Fibroblast of skin of right quadriceps (primary cell): ENCODE results near the gene TMOD4.
"Not testable (repeated sequence)": the region's sequence is repeated elsewhere in the genome, so short reads cannot be mapped to it uniquely, and the experiment has no call there.

Experiments
- DNase-seq: peaks from one replicate; pipeline ENCODE4 v3.0.0-alpha.2; 2013

Gene TMOD4

DNA sequence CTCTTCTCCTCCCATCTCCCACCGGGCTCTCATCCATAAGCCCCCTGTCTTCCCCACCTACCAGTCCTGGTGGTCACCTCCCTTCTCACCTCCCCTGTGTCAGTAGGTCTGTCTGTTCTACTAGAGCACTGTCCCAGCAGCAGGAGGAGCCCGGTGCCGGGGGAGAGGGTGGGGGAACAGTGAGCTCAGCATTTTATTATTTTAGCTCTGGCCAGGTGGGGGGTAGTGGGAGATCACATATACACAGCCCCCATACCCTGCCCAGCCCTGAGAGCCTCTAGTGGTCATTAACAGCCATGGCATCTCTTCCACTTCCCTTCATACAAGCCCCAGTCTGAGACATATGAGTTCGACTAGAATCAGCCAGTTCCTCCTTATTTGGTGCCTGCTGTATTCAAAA lies at the start of gene TMOD4:
TSS of gene TMOD4 (minus strand) at position 119 of the 400 bp plus-strand sequence. CDS start 1,106 bp downstream, outside the sequence.
- DNase-seq, result peak; percentile 12

DNA sequence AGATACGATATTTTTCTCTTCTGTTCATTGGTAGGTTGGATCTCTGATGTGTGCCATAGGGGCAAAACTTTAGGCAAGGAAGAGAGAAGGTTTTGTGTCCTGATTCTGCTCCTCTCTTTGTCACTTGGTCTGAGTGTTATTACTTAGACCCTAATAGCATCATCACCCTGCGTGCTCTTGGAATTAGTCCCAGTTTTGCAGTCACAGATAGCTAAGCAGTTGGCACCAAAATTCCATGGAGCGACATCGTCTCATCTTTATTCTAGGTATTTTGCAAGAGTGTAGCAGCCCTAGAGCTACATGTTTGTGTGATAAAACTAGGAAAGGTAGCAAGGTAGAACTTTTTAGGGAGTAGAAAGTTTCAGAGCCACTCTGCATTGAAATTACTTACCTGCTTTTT lies 46.3 kb upstream of the TMOD4 start:
- peak; percentile 16 for DNase-seq

DNA sequence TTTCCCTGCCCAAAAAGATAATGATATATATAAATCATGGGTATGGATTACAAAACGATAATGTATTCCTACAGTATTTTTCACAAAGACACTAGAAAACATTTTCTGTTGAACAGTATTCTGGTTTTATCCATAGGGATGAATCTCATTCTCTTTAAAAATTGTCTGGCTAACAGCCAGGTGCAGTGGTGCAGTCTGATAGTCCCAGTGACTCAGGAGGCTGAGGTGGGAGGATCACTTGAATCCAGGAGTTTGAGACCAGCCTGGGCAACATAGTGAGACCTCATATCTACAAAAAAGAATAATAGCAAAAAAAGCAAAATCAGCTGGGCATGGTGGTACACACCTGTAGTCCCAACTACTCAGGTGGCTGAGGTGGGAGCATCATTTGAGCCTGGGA lies 45.8 kb upstream of the TMOD4 start:
- no peak for DNase-seq

DNA sequence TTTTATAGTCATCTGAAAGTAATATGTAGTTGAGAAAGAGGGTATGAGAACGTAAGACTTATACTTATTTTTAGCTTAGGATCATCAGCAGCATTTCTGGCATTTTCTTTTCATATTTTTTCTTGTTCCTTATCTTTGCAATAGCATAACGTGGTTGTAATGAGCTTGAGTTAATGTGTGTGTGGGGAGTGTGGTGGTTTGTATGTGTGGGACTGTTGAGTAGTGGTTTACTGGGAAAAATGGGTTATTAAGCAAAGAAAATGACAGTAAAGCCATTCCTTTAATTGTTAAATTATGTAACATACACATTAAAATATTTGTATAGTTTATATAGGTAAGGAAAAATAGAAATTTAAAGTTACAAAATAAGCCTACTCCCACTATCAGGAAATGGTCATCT lies 37.8 kb upstream of the TMOD4 start:
- DNase-seq, result no peak

DNA sequence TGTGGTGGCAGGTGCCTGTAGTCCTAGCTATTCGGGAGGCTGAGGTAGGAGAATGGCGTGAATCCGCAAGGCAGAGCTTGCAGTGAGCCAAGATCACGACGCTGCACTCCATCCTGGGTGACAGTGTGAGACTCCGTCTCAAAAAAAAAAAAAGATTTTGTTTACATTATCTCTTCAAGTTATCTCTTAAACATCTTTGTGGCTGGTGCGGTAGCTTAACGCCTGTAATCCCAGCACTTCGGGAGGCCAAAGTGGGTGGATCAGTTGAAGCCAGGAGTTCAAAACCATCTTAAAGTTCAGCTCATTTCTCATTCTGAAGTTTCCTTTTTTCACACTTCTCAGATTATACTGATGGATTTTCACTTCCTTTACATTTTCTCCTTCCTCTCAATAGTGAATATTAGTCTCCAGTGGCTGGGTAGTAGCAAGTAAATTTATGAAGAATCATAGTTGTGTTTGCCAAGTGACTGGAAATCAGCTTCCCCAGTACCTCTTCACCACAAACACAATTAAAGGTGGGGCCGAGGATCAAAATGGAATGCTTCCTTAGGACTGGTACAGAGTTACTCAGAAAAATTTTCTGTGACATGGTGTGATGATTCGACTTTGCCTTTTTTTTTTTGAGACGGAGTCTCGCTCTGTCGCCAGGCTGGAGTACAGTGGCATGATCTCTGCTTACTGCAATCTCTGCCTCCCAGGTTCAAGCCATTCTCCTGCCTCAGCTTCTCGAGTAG lies 36.4 kb upstream of the TMOD4 start:
- no peak for DNase-seq

DNA sequence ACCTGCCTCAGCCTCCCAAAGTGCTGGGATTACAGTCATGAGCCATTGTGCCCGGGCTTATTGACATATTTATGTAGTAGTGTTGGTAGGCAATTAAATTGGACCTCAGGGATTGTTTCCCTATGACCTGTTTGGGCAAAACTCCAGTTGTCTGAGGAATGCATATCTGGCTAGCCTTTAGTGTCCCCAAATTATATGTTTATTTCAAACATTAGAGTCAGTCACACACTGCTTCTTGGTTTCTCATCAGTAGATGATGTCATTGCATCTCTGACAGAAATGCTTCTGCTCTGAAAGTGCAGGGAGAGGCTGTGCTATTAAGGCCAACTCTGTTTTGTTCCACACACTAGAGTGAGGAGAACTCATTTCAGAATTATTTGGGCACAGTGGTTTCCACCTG lies 35.0 kb upstream of the TMOD4 start:
- no peak for DNase-seq

DNA sequence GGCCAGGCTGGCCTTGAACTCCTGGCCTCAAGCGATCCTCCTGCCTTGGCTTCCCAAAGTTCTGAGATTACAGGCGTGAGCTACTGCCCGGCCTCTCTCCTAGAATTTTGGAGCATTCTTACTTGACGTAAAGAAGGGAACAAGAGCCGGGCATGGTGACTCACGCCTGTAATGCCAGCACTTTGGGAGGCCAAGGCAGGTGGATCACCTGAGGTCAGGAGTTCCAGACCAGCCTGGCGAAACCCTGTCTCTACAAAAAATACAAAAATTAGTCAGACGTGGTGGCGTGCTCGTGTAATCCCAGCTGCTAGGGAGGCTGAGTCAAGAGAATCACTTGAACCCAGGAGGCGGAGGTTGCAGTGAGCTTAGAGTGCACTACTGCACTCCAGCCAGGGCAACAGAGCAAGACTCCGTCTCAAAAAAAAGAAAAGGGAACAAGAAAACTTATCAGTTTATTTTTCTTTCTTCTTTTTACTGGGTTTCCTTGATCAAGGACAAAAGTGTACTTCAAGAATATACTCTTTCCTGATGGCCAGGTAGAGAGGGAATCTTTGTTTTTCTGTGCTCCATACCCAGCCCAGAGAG lies 29.7 kb upstream of the TMOD4 start:
- not testable (repeated sequence) for DNase-seq

DNA sequence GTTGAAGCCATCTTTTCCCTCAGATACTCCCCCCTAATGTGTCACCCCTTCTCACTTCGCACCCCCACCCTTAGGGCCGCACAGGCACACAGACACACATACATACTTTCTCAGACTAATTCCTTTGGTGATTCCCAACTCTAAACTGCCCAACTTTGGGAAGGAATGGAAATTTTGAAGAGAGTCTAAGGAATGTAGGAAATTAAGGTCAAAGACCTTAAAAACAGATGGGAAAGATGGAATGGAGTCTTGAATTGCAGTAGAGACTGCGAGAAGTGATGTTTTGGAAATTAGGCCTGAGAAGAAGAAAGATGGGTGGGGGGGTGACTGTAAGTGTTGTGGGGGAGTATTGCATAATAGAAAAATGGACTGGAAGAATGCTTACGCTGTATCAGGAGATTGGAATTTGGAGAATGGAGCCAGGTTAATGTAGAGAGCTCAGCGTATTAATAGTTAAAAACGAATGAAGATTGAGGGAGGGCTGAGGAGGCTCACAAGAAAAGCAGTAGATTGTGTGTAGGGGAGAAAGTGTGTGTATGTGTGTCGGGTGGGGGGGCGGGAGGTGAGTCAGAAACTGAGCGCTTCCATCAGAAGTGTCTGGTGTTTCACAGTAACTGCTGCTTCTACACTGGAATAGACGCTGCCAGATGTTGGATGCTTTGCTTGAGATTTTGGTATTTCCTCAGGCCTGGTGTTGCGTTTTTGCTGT lies 24.2 kb upstream of the TMOD4 start:
- DNase-seq, result peak; percentile 95

DNA sequence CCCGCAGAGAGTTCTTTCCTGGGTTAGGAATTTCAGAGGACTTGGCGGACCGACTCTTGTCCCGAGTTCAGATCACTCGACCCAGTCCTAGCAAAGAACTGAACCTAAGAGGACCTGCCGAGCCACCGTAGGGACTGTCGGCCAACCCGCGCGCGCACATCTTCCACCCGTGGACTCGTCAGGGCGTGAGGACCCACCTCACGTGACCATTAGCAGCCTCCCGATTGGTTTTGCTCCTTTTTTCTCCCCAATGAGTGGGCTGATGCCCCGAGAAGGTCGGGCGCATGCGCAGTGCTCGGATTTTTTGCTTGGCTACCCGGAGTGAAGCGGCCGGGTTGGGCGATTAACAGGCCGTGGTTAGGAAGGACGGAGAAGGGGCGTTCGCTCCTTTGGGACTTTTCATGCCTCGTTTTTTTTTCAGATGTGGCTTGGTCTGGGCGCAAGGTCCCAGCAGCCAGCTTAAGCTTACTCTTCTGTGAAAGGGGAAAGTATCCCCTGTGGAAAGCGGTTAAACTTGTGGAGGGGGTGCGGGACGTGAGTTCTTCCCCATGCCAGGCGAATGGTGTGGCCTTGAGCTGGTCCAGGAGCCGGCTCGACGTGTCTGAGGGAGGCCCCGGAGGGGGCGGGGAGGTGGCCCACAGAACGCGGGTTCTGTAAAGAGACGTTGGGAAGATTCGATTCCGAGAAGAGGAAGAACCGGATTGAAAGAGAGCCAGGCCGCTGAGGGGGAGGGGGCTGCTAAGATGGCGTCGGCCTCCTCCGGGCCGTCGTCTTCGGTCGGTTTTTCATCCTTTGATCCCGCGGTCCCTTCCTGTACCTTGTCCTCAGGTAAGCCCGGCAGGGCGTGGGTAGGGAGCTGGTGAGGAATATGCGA lies 22.7 kb upstream of the TMOD4 start, which contains the start of gene PIP5K1A:
TSS of gene PIP5K1A (plus strand) at position 299 of the 874 bp plus-strand sequence. CDS start at position 744, 445 bp downstream.
- peak; percentile 98 for DNase-seq

DNA sequence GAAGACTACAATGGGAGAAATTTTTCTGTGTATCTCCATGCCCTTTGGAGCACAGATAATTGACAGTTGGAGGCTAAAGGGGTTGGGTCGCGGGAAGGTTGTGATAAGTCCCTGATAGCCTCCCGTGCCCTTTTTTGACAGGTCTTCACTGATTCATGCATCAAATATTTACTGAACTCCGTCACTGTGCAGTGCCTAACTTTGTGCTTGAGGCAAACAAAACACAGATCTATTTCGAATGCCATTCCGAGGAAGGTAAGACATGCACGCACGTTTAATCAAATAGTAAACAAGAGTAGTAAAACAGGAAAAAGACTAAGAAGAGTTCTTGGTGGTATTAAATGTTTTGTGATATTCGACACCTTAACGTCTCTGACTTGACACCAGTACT lies 22.1 kb upstream of the TMOD4 start:
- no peak for DNase-seq

DNA sequence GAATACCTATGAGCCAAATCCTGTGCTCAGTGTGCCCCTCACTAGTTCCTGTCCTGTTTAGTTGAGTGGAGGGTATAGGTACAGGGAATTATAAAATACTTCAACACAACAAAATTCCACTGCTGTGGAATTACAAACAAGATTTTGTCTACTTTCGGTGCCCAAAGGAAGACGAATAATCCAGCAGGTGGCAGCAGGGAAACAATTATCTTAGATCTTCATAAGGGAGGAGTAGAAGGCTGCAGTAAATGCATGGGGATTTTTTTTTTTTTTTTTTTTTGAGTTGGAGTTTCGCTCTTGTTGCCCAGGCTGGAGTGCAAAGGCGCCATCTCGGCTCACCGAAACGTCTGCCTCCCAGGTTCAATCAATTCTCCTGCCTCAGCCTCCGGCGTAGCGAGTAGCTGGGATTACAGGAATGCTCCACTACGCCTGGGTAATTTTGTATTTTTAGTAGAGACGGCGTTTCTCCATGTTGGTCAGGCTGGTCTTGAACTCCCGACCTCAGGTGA lies 20.6 kb upstream of the TMOD4 start:
- peak; percentile 88 for DNase-seq

DNA sequence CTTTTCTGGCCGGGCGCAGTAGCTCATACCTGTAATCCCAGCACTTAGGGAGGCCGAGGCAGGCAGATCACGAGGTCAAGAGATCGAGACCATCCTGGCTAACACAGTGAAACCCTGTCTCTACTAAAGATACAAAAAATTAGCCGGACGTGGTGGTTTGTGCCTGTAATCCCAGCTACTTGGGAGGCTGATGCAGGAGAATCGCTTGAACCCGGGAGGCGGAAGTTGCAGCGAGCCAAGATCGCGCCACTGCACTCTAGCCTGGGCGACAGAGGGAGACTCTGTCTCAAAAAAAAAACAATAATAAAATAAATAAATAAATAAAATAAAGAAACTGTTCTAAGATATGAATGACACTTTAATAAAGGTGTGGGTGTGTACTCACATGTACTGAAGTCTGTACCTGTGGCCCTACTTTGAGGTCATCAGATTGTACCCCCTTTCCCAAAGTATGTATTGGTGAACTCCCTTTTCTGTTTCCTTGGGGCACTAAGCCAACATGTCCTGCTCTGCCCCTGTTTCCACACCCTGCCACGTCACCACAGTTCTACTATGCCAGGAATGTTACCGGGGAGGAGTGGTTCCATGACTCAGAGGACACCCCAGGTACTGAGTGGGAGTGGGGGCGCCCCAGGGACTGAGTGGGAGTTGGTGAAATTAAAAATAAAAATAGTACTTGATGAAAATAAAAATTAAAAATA lies 19.3 kb upstream of the TMOD4 start:
- DNase-seq, result peak; percentile 90

DNA sequence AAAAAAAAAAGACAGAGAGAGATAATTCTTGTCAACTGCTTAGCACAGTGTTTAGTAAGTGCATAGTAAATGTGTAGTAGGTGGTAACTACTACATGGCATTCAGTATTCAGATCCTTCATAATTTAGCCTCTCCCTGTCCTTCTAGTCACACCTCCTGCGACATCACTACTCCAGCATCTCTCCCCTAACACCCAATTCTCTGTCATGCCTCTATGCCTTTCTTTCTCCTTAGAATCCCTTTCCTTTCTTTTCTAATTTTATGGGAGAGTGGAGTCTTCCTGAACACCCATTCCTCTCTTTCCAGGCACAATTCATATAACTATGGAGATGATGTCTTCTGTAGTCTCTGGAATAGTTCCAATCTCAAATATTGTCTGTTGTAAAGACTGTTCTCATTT lies 18.1 kb upstream of the TMOD4 start:
- DNase-seq, result no peak

DNA sequence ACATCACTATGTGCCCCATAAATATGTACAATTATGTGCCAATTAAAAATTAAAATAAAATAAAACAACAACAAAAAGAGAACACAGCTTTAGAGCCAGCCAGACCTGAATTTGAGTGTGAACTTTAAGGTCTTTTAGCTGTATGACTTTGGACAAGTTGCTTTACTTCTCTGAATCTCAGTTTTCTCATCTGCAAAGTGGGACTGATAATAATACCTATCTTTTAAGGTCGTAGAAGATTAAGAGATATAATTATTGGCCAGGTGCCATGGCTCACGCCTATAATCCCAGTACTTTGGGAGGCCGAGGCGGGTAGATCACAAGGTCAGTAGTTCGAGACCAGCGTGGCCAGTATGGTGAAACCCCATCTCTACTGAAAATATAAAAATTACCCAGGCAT lies 17.5 kb upstream of the TMOD4 start:
- DNase-seq, result no peak

DNA sequence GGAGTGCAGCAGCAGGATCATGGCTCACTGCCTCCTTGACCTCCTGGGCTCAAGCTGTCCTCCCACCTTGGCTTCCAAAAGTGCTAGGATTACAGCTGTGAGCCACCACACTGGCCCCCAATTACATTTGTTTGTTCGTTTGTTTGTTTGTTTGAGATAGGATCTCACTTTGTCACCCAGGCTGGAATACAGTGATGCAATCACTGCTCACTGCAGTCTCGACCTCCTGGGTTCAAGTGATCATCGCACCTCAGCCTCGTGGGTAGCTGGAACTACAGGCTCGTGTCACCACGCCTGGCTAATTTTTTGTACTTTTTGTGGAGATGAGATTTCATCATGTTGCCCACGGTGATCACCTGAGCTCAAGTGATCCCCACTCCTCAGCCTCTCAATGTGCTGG lies 16.3 kb upstream of the TMOD4 start:
- no peak for DNase-seq

DNA sequence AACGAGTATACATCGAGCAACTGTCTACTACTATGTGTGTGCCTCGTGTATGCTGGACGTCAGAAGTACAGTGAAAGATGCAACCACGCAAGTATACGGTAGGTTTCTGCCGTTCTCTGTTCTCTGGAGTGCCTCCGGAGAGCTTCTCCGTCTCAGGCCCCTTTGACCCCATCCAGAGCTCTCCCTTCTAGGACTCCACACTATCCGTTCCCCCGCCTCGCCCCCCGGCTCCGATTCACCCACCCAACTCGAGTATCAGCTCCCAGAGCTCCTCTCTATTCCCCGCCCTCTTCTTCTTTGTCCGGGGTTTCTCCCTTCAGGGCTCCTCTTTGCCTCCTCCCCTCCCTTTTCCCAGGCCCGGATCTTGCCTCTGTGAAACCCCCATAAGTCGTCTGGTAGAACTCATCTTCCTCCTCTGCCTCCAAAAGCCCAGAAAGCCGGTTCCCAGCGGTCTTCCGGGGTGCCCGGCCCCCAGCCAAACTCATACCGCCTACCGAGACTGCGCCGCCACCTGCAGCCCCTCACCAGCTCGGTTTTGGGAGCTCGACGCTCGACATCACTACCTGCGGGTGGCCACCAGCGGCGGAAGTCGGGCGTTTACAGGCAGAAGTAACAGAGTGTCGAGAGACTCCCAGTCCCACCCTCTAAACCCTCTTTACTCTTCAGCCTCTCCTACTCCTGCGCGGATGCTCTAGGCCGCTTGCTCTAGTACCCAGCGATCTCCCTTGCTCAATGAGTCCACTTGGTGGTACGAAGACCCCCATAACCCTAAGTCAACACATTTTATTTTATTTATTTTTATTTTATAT lies 14.1 kb upstream of the TMOD4 start, which contains the start of gene VPS72:
TSS of gene VPS72 (minus strand) at position 561 of the 809 bp plus-strand sequence. CDS start at position 485, 76 bp downstream.
- peak; percentile 89 for DNase-seq

DNA sequence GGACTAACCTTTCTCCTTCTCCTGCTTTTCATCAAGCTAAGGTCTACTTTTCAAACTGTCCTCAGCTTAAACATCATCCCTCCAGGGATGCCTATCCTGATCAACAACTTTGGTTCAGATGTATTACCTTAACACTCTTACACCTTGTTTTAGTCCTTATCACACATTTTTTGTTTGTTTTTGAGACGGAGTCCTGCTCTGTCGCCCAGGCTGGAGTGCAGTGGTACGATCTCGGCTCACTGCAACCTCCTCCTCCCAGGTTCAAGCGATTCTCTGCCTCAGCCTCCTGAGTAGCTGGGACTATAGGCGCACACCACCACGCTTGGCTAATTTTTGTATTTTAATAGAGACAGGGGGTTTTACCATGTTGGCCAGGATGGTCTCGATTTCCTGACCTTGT lies 12.9 kb upstream of the TMOD4 start:
- not testable (repeated sequence) for DNase-seq

DNA sequence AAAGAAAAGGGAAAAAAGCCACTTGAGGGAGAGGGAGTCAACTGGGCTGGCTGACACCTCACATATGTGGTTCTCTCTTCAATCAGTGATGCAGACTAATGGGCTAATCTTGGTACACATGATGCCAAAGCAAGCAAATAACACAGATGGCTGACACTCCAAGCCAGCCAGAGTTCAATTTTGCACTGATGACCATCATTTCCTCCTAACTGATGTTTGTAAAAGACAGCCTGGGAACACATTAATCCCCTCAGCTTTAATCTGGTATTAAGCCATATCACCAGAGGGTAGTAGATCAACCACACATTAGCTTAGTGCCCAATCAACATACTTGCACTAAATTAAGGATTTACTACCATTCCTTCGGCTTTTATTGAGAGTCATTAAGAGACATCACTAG lies 11.4 kb upstream of the TMOD4 start:
- DNase-seq, result no peak

DNA sequence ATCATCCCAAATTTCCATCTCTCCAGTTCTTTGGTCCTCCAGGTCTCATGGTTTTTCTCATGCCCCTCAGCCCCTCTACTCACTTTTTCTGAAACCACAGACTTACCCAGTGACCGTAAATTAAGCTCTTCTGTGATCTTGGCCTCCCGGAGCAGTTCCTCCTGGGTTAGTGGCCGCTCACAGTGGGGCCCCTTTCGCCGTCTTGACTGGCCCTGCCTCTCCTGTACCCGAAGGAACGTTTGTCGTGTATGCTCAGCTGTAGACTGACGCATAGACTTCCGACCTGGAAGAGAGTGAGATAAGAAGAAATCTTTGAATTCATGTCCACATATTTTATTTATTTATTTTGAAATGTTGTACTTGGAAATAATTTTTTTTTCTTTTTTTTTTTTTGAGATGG lies 8.4 kb upstream of the TMOD4 start:
- DNase-seq, result no peak

DNA sequence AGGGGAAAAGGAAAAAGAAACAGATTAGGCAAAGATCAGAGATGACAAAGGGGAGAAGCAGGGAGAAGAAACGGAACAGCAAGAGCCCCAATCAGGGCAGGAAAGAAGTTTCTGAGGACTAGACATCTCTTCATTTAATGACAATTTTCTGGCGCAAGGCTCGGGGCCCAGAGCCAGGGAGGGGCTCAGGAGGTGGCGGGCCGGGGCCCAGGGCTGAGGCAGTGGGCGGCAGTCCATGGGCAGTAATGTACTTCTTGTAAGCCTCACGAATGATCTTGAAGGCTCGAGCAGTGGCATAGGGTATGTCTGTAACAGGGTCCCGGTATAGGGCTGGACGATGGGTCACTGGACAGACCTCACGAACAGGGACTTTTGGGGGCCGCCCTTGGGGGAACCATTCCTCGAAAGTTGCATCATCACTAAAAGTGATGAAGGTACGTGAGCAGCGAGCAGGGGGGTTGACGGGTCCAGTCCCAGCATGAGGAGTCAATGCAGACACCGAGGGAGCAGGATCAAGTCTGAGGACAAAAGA lies 799 bp upstream of the TMOD4 start:
- no peak for DNase-seq
